GM18511 (cell line): ENCODE data around the gene CRYAB.
A peak's percentile ranks its signal among the peaks of the same experiment; 100 is the strongest.
"Not testable (repeated sequence)": the region's sequence is repeated elsewhere in the genome, so short reads cannot be mapped to it uniquely, and the experiment has no call there.

Source experiments
- ATAC-seq: cut with Tn5 transposase; IDR thresholded peaks from one replicate; pipeline ENCODE4 v1.9.1; 2021; ENCODE audit warnings: mild to moderate bottlenecking, moderate library complexity; ENCODE audit not compliant: unreplicated experiment

CRYAB gene

DNA sequence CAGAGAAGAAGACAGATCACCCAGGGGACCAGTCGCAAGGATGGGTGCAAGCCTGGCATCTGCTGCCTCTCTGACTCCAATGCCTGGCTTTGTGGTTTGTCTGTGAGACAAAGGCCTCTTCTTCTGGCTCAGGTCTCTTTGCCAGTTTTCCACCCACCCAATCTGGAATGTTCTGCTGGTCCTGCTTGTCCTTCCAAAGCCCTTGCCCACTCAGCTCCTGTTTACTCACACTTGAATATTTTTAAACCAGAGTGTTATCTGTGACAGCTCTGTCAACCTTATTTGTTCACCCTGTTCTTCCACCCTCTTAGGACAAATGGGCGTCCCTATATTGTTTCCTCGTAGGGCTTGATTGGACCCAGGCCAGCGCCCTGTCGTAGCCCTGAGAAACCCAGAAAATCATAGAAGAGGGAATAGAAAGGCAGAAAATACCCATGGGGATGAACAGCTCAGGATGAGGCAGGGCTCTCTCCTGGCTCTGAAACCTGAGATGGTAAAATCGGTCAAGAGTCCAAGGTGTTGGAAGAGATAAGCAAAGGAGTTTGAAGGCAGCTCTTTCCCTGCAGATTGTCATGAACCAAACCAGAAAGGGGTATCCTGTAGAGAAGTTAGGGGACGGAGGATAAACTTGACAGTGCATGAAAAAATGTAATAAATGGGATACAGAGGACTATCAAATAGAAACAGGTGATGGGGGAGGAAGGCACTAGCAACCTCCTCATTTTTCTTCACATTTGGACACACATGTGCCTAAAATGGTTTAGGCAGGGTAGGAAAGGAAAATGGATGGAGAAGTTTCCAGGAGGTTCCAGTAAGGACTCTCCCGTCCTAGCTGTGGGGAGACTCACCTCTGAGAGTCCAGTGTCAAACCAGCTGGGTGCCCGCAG lies 651 bp downstream of the CRYAB start:
- no peak for ATAC-seq

DNA sequence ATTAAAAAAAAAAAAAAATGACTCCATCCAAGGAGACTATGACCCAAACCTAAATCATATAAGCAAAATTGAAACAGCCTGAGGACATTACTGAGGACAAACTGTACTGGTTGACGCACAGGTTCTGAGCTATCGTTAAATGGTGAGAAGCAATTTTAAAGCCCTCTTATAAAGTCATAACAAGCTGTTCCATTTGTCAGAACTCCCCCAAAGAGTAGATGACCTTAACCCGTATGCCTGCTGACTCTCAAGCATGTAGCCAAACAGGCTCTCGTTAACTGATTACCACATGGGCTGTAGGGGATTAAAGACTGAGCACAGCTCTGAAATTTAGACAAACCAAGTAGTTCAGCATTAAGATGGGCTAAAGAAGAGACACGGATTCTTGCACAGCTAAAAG lies 2.2 kb downstream of the CRYAB start:
- ATAC-seq, result no peak

DNA sequence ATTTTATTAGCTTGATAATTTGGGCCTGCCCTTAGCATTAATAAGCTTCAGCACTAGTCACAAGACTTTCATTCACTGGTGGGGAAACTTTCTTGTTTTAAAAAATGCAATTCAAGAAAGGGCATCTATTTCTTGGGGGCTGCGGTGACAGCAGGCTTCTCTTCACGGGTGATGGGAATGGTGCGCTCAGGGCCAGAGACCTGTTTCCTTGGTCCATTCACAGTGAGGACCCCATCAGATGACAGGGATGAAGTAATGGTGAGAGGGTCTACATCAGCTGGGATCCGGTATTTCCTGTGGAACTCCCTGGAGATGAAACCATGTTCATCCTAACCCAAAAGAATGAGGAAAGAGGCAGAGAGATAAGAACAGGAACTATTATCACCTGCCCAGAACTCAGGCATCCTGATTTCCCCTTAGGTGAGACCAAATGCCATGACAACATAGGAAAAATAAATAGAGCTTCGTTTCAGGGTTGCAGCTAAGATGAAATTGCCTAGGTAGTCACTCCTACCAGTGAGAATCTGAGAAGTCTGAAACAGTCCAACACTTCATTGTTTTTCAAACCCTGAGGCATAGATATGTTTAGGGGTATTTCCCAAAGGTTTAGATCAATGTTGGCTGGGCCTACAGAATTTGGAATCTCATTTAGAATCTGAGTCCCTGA lies 2.8 kb downstream of the CRYAB start:
- ATAC-seq, result no peak

DNA sequence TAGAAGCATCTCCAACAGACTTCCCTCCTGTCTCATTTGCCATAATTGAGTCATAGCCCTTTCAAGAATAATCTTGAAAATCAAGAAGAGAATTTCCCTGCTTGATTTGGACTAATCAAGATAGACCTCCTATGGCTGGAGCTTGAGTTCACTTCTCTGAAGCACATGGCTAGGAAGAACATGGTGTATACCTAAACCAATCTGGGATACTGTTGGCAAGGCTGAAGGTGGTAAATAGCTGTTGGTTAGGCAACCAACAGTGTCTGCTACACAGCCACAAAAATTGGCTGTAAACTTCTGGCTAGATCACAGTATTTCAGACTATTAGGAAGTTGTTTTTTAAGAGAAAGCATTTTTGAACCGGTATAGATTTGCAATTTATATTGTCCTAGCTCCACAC lies 4.9 kb downstream of the CRYAB start:
- ATAC-seq, result no peak

DNA sequence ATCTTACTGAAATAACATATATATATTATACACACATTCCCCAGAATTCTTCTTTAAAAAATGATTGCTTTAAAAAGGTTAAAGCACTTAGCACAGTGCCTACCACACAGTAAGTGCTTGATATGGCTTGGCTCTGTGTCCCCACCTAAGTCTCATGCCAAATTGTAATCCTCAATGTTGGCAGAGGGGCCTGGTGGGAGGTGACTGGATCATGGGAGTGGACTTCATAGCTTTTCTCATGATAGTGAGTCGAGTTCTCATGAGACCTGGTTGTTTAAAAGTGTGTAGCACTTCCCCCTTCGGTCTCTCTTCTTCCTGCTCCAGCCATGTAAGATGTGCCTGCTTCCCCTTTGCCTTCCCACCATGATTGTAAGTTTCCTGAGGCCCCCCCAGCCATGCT lies 6.2 kb downstream of the CRYAB start:
- no peak for ATAC-seq

DNA sequence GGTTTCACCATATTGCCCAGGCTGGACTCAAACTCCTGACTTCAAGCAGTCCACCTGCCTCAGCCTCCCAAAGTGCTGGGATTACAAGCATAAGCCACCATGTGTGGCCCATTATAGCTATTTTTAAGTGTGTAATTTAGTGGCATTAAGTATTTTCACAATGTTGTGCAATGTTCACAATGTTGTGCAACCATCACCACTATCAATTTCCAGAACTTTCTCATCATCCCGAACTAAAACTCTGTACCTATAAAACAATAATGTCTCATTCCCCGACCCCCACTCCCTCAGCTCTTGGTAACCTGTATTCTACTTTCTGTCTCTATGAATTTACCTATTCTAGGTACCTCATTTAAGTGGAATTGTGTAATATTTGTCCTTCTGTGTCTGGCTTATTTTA lies 24.7 kb downstream of the CRYAB start:
- ATAC-seq, result no peak

DNA sequence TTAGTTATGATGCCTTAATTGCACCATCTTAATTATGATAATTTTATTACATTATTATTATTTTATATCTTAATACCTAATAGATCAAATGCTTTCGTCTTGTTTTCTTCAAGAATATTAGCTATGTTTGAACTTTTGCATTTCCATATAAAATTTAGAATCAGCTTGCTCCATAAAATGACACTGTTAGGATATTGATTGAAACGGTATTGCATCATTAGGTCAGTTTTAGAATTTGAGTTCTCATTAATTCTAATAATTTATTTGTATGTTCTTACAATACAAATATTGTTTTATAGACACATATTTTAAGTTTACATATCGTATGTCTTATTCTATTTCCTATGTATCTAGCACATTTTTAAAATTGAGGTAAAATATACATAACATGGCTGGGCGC lies 25.5 kb downstream of the CRYAB start:
- ATAC-seq, result no peak

DNA sequence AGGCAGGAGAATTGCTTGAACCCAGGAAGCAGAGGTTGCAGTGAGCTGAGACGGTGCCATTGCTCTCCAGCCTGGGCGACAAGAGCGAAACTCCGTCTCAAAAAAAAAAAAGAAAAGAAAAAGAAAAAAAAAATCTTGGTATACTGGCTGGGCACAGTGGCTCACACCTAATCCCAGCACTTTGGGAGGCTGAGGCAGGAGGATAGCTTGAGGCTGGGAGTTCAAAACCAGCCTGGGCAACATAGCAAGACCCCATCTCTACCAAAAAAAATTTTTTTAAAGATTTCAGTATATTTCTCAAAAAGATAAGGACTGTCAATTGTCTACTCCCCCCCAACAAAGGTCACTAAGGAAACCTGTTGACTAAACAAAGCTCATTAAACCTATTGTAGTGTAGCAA lies 26.5 kb downstream of the CRYAB start:
- not testable (repeated sequence) for ATAC-seq

DNA sequence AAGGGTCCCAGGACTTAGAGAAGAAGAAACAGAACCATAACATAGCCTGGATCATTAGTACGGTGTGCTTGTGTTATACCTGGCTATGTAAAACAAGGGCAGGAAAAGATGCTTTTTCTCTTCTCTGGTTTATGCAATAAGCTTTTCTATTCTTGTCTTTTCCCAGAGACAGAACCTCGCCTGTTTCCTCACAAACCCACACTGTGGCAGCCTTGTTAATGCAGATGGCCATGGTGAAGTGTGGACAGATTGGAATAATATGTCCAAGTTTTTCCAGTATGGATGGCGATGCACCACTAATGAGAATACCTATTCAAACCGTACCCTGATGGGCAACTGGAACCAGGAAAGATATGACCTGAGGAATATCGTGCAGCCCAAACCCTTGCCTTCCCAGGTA lies 29.4 kb downstream of the CRYAB start:
- no peak for ATAC-seq

DNA sequence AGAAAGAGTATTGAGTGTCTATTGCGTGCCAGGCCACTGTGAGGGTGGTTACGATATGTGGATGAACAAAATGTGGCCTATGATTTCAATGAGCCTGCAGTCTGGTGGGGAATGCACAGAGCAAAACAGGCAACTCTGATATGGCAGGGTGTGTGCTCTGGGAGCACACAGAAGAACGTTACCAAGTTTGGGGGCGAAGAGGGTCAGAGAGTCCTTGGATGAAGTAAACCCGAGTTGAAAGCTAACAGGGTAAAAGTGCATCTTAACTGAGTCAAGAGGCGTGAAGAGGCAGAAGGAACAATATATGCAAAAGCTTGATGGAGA lies 32.0 kb downstream of the CRYAB start:
- ATAC-seq, result peak; percentile 4

DNA sequence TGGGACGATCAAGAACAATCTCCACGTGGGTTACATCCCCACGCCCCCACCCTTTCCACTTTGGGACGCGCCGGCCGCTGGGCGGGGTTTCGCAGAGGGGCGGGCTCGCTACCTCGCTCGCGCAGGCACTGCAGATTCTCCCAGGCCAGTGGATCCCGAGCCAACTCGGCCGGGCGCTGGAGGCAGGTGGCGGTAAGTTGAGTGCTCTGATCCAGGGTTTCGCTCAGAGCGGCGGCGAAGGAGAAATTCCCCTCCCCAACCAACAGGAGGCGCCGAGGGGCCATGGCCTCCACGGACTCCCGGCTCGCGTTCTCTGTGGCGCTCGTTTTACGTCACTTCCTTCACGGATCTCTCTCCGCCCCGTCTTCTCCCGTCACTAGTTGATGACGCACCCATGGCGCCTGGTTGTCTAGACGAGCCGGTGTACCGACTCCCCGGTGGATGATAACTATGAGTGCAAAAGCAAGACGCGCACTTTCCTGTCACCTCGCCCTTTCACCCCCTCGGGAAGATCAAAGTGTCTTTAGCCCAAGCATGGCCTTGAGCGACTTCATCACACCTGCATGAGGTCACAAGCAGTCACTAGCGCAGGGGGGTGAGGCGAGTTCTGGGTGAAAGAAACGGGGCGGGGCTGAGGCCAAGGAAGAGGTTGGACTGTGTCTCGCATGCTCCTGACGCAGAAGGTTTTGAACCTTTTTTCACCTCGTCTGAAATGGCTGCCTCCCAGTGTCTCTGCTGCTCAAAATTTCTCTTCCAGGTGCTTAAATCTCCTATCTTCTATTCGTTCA lies 32.5 kb downstream of the CRYAB start, which contains the start of the genes CFAP68 and FDXACB1:
TSS of gene CFAP68 (plus strand) at position 693 of the 788 bp plus-strand sequence. CDS start at position 713, 20 bp downstream.
TSS of gene FDXACB1 (minus strand) at position 317 of the 788 bp plus-strand sequence. CDS start at position 284, 33 bp downstream.
- ATAC-seq, result peak; percentile 96

DNA sequence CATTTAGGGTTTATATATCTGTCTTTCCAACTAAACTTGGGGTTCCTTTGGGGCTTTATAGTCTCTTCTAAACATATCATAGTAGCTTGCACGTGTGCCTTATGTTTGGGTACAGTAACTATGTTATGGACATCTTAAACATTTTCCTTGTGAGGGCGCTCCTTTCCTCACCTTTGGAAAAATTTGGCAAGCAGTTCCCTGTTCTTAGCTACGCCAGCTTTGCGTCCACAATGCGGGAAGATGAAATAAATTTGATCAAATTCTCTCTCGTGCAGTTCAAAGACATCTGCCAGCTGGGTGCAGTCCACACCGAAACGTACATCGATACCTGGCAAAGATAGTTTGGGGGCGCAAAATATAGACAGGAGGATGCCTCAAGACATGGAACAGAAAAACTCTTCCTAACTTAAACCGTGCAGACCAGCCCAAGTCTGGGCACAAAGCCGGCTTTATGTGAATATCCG lies 33.2 kb downstream of the CRYAB start:
- peak; percentile 17 for ATAC-seq

DNA sequence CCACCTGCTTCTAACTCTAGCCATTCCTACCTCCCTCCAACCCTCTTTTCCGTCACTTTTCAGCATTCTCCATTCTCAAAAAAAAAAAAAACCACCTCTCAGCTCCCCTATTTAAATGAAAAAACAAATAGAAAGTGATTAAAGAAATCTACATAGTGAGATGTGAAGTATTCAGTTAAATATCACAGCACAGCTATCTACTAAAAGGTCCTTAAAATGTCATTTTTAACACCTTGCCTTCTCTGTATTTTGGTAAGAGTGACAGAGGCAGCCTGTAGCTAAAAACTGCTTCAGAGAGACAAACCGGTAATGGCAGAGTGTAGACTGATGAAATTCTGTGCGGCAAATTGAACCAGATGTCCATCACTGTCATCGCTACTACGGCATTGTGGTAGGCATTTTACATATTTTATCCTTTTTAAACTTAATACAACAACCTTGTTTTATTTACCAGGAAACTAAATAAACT lies 39.8 kb downstream of the CRYAB start:
- no peak for ATAC-seq

DNA sequence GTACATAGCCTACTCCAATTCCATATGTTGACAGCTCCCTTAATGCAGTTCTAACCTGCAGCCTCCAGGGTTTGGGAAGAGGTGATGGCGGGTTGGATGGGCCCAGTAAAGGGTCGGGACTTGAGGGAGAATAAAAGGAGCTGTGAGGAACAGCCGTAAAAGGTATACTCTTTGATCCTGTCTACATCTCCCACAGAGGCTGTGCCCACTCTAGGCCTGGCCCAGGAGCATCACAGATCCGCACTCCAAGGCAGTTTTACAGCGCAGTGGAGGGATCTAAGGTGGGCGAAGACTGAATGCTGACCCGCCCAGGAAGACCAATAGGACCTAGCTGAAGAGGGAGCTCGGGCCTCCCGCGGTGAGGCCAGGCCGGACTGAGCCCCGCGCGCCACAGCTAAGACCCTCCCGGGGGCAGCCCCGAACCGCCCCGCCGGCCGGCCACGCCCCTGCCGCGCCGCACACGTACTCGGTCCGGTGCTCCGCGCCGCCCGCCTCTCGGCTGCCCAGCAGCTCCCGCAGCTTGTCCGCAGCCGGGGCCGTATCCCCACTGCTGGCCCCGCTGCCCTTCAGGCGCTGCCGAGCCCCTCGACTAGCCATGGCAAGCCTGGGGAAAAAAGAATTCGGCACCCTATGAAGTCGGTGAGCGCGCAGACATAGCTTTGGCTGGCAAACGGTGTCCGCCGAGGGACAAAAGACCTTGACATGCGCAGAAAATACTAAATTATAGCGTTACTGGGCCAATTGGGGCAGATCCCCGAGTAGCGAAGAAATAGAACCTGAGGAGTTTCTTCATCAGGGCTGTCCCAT lies 40.5 kb downstream of the CRYAB start, which contains the start of gene ALG9:
TSS of gene ALG9 (minus strand) at position 696 of the 807 bp plus-strand sequence. CDS start at position 597, 99 bp downstream.
- ATAC-seq, result peak; percentile 91

DNA sequence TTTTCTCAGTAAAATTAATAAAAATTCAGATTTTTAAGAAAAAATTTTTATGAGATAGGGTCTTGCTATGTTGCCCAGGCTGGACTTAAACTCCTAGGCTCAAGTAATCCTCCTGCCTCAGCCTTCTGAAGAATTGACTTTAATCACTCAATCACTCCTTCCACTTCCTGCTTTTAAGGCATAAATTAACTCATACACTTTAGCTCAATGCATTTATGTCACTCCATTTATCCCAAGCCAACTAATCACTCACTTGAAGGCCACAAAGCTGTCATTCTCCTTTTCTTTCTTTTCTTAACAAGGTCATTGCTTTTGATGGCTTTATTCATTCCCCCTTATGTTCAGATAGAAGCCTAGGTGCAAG lies 41.1 kb downstream of the CRYAB start:
- ATAC-seq, result peak; percentile 28

DNA sequence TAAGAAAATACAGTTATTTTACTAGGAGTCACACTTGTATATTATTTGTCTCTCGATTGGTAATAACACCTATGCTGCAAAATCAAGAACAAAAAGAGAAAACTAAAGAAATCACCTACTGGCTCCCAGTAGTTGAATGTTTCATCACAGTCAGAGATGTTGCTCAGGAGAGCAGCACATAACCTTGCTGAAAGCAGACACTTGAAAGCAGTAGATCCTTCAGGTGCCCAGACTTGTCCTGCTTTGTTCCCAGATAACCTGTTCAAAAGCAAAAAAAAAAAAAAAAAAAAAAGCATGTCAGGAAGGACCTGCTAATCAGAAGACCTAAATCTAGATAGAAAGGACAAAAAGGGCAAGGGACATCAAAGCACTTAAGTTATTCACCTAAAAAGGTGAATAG lies 41.5 kb downstream of the CRYAB start:
- ATAC-seq, result no peak

DNA sequence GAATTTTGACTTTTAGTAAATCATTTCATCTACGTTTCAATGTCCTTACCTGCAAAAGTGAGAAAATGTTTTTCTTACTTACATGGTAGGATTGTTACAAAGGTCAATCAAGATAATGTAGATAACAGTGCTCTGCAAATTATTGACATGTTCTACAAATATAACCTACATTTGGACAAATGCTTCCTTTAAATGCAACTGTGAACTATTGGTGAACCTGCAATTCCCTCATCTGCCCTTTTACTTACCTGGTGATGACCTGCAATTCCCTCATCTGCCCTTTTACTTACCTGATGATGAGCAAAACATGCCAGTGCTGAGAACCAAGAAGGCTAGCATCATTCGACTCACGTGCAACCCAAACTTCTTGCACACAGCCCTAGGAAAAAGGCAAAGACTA lies 51.3 kb downstream of the CRYAB start:
- ATAC-seq, result no peak
